NCI-H1092 (cell line): ENCODE results near the gene HLA-B.
"Not testable (repeated sequence)": the region's sequence is repeated elsewhere in the genome, so short reads cannot be mapped to it uniquely, and the experiment has no call there.

Experiments
- DNase-seq: peaks from one replicate; lab custom pipeline; 2025; lab: John Stamatoyannopoulos, UW

Gene HLA-B

DNA sequence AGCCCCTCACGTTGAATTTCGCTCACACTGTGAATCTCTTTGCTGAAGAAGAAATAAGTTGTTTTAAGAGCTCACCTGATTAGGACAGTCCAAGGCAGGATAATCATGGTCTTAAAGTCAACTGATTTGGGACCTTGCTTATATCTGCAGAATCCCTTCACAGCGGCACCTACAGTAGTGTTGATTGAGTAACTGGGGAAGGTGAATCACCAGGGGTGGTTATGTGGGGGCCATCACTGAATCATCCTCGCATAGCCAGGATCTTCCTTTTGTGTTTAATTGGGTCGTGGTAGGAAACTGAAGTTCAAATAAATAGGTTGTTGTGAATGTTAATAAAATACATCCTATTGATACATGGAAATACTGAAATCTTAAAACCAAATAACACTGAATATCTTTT lies 26.2 kb upstream of the HLA-B start:
- DNase-seq, result no peak

DNA sequence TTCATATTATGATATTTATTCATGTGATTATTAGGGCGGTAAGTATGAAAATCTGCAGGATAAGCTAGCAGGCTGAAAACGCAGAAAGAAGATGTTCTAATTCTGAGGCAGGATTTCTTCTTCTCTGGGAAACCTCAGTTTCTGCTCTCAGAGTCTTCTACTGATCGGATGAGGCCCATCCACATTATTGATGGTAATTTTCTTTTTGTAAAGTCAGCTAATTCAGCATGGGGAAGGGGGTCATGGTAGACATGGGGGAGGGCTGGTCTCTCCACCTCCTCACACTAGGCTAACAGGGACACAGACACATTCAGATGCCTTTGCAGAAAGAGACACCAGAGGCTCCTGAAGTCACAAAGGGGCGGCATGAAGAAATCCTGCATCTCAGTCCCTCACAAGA lies 24.7 kb upstream of the HLA-B start:
- DNase-seq, result no peak

DNA sequence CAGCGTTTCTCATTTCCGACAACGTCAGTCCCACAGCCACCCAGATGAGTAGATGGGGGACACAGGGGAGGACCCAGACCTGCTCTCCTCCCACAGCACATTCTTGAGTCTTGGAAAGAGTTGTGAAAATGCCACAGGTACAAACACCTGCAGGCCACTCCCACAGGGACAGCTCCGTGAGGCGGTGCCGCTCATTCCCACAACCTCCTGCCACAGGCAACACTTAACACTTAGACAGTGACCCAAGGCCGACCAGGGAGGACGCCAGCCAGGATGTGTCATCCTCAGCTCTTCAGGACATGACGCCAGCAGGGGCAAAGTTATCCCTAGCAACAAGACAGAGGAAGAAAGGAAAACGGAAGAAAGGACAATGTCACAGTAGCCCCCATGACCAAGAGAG lies 22.9 kb upstream of the HLA-B start:
- DNase-seq, result no peak

DNA sequence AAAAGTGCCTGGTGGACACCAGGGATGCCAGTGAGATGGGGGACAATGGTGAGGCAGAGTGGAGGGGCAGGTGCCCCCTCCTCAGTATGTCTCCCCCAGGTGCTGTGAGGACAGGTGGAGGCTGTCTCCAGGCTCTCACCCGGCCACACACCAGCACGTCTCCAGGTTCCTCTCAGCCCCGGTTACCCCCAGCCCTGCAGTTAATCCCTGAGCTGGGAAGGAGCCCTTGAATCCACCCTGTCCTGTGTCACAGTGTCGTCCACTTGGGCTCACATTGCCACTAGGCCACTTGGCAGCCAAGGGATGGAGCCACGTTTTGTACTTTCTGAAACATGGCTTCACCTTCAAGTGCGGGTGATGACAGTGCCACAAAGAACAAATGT lies 21.7 kb upstream of the HLA-B start:
- no peak for DNase-seq

DNA sequence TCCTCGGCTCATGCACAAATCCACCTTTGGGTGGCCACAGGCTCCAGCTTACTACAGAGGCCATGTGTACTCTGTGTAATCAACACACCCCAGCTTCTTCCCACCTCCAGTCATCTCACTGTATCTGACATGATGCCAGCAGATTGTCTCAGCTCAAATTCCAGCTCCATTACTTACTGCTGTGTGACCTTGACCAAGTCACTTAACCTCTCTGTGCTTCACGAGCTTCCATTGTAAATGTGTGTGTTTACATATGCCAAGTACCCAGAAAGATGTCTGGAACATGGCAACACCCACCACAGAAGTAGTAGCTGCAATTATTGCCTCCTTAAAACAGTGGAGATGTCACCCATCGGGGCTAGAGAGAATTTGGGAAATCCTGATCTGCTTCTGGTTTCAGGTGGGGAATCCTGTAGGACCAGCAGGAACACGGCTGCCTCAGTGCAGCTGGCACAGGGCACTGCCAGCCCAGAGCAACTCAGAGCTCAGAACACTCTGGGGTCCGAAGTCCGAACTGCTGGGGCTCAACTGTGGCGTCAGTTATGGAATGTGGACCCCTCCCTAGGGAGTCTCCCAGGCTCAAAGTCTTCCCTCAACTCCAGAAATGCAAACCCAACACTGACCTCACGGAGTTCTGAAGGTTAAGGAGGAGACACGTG lies 21.2 kb upstream of the HLA-B start:
- no peak for DNase-seq

DNA sequence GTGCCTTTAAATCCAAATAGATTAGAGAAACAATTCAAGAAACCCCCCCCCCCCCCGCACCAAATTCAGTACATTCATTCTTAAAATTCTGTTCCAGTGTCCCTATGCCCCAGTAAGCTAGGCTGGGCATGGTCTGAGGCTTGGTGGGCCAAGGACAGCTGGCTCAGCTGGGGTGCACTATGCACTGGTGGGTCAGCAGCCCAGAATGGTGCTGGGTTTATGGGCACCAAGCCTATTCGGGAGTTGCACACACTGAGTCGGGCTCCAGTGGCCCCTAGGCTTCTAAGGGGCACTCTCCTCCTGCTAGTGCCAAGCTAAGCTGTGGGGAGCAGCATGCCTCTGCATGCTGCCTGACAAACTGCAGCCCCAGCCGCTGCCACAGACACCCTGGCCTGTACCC lies 20.1 kb upstream of the HLA-B start:
- no peak for DNase-seq

DNA sequence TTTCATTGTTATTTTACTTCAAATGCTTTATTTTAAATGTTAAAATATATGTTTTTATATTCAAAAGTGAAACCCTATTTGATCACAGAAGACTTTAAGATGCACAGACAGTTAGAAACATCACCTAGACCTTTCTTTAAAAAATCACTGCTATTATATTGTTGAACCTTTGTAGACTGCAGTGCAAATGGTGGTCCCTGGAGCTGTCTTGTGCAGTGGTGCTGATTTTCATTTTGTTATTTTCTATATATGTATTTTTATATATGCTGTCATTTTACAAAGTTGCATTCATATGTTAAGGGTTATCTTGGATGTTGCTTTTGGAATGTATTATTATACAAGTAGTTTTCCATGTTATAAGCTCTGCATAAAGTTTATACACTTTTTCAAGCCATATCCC lies 18.7 kb upstream of the HLA-B start:
- DNase-seq, result no peak

DNA sequence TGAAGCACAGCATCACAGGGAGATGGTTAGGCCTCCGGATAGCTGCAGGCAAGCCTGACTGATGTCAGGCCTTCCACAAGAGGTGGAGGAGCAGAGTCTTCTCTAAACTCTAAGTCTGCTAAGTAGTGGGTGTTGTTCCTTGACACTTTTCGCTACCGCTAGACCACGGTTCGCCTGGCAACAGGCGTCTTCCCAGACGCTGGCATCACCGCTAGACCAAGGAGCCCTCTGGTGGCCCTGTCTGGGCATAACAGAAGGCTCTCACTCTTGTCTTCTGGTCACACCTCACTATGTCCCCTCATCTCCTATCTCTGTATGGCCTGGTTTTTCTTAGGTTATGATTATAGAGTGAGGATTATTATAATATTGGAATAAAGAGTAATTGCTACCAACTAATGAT lies 17.1 kb upstream of the HLA-B start:
- DNase-seq, result not testable (repeated sequence)

DNA sequence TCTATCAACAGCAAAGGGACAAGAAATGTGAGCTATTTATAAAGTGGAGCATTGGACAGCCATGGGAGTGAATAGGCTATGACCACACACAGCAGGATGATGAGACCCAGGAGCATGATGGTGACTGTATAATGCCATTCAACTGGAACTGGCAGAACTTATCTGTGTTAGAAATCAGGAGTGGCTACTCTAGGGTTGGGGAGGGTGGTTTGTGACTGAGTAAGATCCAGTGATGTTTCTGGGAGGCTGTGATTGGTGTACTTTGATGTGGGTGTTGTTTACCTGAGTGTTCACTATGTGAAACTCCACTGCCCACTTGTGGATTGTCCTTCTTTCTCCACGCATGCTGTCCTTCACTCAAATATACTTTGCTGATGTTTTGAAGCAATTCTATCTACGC lies 11.5 kb upstream of the HLA-B start:
- no peak for DNase-seq

DNA sequence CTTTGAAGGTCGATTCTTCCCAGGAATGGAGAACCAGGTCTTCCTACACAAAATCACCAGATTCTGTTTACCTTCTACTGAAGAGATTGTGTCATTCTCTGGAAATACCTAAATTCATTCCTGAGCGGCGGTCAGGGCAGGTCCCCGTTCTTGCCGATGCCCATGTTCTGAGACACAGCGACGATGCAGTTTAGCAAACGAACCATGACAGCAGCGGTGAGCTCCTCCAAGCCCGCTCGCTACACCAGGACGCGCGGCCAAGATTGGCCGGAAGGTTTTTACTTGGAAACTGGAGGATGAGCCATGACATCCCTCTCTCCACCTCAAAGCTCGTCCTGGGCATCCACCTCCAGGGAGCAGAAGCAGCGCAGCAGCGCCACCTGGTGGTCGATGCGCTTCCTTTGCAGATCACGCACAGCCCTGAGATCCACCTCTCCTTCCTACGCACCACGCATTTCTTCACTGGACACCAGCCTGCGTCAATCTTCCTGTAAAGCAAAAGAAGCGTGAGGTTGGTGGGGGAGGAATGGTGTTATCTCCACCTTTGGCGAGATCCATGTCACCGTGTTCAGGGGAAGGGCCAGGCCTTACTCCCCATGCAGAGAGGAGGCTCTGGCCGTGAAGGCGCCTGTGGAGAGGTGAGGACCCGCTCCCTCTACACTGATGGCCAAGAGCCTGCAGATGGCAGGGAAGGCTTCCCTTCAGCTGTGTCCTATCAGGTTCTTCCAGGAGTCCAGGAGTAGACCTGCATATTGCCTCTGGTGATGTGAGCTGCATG lies 9.9 kb upstream of the HLA-B start:
- DNase-seq, result peak; percentile 29

DNA sequence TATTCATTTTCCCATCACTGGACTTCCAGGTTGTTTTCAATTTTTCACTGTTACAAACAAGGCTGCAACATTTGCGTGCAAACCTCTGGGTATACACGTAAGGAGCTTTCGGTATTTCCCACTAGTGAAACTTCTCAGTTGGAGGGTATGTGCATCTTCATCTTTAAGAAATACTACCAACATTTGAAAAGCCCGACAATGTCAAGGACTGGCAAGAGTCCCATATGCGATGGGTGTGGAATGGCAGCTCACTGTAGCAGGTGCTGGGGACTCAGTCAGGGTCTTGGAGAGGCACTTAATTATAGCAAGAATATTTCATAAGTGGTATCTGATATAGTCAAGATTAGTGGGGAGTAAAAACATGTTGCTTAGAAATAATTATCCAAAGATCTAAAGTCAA lies 8.9 kb upstream of the HLA-B start:
- no peak for DNase-seq

DNA sequence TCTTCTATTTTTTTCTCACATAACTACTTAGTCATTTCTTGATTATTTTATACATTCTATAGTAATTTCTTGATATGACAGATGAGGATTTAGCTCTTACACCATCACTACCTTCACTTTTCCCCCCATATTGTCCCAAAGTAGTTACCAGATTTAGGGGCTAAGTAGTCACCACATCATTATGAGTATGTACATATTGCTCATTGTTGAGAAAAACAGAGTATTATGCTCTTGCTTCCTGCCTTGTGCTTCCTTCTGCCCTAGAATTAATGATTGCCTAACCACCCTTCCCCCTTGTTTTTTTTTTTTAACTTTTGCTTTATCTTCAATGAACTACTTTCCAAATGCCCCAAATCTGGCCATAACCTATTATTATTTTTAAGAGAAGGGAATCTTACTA lies 6.8 kb upstream of the HLA-B start:
- DNase-seq, result no peak

DNA sequence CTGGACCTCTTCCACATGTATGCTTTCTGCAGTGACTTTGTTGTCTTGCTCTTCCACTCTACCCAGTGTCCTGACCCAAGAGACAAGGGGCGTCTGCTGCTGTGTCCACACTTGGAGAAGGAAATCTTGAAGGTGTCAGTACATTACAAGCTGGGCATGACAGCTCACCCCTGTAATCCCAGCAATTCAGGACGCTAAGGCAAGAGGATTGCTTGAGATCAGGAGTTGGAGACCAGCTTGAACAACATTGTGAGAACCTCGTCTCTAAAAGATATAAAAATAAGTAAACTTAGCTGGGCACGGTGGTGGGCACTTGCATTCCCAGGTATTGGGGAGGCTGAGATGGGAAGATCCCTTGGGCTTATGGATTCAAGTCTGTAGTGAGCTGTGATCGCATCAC lies 5.8 kb upstream of the HLA-B start:
- DNase-seq, result no peak

DNA sequence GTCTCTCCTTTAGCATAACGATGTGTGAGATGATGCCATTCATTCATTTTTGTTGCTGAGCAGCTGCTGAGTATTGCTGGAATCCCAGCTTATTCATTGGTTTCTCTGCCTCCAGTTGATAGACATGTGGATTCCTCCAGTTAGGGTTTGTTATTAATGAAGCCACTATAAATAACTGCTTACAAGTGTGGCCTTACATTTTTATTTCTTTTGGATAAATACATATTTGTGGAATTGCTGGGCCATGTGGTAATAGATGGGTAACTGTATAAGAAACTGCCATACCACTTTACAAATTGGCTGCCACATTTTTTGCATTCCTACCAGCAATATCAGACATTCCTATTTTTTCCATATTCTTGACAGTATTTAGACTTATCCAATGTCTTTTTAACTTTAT lies 2.6 kb upstream of the HLA-B start:
- no peak for DNase-seq

DNA sequence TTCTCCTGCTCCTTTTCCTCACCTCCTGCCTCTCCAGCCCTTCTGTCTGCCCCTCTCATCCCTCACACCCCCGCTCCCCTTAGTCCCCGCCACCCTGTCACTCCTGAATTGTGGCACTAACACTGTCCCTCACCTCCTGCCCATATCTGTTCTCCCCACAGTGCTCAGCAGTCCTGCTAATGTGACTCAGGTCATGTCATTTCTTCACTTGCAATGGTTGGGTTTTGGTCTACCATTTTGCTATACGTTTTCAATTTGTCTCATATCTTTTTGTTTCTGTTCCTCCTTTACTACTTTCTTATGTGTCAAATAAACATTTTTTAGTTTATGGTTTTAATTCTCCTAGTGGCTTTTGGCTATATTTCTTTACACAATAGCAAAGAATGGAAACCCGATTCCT lies 1.3 kb upstream of the HLA-B start:
- DNase-seq, result no peak

DNA sequence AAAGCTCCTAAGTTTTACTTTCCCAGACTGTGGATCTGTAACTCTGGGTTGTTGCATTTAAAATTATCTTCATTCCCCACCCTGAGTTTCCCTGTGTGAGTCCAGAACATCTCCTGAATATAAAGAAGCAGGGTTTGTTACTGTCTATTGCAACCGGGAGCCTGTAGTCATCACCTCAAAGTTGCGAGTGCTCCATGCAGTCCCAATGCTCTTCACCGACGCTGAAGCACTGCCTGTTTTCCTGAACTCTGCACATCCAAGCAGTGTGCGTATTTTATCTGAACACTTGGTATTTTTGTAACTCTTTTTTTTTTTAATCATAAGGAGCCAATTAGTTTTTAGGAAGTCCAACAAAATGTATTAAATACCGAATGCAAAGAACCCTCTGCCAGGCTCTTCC lies 907 bp upstream of the HLA-B start:
- no peak for DNase-seq

DNA sequence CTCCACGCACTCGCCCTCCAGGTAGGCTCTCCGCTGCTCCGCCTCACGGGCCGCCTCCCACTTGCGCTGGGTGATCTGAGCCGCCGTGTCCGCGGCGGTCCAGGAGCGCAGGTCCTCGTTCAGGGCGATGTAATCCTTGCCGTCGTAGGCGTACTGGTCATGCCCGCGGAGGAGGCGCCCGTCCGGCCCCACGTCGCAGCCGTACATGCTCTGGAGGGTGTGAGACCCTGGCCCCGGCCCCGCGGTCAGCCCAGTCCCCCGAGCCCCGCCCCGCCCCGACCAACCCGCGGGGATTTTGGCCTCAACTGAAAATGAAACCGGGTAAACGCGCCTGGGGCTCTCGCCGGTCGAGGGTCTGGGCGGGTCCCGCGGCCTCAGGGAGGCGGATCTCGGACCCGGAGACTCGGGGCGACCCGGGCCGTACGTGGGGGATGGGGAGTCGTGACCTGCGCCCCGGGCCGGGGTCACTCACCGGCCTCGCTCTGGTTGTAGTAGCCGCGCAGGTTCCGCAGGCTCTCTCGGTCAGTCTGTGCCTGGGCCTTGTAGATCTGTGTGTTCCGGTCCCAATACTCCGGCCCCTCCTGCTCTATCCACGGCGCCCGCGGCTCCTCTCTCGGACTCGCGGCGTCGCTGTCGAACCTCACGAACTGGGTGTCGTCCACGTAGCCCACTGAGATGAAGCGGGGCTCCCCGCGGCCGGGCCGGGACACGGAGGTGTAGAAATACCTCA lies 598 bp downstream of the HLA-B start:
- DNase-seq, result no peak

DNA sequence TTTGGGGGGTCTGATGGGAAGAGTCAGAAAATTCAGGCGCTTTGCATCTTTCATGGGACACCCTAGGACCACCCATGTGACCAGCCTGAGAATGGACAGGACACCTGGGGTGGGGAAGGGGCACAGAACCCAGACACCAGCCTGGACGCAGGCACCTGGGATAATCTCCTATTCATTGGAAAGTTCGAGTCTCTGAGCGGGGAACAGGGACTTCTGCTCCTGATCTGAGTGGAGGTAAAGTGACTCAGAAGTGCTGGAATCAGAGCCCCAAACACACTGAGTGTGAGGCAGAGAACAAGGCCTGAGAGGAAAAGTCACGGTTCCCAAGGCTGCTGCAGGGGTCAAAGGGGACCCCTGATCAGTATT lies 1.4 kb downstream of the HLA-B start:
- no peak for DNase-seq

DNA sequence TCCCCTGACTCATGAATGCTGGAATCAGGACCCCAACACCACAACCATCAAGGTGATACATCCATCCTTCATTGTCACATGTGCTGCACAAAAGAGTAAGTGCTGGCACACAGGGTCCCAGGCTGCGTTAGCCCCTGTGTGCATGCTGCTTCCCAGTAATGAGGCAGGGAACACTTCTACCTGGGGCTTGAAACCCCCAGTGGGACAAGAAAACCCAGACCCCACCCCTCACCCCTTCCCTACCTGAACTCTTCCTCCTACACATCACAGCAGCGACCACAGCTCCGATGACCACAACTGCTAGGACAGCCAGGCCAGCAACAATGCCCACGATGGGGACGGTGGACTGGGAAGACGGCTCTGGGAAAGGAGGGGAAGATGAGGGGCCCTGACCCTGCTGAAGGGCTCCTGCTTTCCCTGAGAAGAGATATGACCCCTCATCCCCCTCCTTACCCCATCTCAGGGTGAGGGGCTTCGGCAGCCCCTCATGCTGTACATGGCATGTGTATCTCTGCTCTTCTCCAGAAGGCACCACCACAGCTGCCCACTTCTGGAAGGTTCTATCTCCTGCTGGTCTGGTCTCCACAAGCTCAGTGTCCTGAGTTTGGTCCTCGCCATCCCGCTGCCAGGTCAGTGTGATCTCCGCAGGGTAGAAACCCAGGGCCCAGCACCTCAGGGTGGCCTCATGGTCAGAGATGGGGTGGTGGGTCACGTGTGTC lies 2.0 kb downstream of the HLA-B start:
- no peak for DNase-seq

DNA sequence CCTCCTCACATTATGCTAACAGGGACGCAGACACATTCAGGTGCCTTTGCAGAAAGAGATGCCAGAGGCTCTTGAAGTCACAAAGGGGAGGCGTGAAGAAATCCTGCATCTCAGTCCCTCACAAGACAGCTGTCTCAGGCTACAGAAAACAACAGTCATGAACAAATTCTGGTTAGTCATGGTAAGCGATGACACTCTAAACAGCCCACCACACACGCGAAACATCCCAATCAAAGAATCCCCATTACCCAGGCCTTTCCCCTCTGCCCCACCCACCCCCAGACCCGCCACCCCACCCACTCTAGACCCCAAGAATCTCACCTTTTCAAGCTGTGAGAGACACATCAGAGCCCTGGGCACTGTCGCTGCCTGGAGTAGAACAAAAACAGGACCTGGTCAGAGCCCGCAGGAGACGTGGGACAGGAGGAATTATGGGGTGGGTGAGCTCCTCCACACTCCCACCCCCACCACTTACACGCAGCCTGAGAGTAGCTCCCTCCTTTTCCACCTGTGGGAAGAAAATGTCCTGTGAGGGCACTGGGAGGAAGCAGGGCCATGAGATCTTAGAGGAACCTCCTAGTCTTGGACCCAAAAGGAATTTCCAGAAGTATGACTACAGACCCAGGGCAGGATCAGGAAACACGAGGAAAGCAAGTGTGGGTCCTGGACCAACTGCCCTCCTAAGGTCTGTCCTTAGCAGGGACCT lies 2.7 kb downstream of the HLA-B start:
- no peak for DNase-seq

DNA sequence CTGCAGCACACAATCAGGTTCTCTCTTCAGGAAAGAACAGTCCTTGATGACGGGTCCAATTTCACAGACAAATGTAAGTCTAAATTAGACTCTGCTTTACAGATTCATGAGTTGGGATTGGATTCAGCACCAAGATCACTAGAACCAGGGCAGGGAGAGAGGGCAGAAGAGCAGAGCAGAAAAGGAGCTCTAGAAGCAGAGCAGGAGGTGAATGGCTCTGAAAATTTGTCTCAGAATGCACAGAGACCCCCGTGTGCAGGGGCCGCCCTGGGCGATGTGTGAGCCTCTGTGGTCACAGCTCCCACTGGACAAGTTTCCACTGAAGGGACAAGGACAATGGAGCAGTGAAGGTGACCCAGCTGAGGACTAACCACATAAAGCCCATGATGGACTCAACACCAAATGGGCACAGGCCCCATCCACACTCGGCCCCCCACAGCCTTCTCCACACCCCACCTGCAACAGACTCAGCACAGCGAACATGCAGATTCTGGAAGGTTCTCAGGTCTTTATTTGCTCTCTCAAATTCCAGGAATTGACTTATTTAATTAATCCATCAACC lies 3.5 kb downstream of the HLA-B start:
- no peak for DNase-seq
